ENCODE data around the gene LZTR1.
"Not testable (repeated sequence)": the region's sequence is repeated elsewhere in the genome, so short reads cannot be mapped to it uniquely, and the experiment has no call there.

LZTR1 gene

DNA sequence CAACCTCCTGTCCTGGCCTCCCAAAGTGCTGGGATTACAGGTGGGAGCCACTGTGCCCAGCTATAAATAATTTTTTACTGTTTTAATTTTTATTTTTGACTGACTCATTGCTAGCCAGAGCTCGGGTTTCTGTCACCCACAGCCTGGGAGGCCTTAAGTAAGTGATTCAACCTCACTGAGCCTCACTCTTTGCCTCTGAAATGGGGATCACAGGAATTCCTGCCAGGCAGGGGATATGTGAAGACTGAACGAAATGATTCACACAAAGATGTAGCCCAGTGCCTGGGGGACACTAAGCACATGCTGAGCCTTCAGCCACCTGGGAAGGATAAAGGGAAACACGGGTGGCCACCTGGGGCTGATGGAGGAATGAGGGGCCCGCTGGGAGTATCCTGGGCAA lies 59.8 kb downstream of the LZTR1 start:
- no peak for DNase-seq

DNA sequence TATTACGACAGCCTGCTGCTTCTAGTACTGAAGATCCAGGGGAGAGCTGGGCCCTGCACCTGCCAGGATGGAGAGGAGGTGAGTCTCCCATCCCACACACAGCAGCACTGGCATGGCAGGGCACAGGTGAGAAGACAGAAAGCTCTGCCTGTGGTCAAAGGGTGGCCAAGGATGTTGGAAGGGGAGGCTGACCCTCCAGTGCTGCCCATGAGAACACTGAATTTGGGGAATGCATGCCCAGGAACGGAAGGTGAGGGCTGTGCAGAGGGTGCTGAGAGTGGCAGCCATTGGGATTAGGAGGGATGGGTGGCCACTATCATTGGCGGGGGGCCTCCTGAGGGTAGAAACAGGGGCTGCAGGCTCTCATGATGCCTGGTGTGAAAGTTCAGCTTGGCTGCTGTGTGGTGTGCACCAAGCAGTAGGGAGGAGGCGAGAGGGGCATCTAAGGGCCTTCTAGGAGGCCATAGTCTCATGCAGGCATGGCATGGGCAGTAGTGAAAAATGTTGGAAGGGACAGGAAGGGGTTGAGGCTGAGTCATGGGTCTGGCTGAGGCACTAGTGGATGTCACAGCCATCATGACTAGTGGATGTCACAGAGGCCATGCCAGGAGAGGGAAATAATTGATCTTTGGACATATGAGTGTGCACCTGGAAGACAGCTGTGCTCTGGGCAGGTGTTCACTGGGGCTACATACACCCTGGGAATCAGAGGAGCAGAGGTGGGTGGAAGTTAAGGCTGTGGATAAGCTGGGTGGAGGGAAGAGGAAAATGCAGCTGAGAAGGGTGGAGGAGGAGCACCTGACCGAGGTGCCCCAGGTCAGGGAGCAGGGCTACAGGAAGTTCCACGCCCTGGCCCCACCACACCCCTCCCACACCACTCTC lies 61.1 kb downstream of the LZTR1 start:
- DNase-seq = no peak

DNA sequence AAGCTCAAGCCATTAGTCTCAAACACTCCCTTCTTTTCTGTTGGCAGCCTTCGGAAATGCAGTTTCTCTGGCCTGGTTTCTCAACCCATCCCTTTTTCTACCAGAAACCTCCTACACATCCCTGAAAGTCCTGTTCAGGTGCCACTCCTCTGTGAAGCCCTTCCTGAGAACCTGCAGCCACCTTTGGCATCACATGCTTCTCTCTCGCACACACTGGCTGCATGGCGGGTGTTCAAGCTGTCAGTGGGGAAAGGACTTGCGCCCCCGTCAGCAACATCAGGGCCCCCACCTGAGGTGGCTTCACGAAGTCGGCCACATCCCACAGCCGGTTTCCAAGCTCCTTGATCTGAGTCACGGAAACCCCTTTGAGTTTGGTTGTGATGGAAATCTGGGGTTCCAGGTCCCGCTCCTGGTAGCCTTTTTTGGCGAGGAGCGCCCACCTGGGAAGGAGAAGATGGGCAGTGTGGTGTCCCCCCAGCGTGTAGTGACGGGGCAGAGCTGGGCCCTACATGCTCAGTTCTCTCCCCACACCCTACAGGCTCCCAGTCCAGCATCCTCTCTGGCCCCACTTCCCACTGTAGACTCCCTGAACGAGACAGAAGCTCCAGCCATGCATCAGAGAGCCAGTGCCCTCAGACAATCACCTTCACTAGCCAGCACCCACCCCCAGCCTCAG lies 61.9 kb downstream of the LZTR1 start:
- DNase-seq = no peak

DNA sequence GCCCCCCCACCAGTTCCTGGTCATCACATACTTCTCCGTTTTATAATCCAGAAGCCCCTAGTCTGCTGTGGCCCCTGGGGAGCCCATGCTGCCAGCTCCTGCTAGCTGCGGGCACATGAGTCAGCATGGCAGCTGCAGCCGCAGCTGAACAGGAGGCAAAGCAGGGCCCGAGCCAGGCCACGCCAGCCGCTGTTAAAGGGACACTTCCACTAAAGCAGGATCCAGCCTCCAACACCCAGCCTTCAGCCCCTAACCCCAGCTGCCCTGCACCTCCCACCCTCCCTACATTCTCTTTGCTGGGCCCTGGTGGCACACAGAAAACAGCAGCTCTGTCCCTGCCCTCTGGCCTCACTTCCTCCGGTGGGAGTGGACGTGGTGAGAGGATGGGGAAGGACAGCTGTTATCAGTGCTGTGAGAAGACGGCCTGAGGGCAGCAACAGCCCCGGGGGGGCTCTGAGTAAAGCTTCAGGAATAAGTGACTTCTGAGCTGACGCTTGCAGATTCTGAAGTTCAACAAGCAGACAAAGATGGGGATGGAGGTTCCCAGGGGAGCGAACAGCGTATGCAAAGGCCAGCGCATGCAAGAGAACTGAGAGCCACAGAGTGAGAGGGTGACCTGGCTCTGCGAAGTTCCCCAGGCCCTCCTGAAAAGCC lies 63.0 kb downstream of the LZTR1 start:
- no peak for DNase-seq

DNA sequence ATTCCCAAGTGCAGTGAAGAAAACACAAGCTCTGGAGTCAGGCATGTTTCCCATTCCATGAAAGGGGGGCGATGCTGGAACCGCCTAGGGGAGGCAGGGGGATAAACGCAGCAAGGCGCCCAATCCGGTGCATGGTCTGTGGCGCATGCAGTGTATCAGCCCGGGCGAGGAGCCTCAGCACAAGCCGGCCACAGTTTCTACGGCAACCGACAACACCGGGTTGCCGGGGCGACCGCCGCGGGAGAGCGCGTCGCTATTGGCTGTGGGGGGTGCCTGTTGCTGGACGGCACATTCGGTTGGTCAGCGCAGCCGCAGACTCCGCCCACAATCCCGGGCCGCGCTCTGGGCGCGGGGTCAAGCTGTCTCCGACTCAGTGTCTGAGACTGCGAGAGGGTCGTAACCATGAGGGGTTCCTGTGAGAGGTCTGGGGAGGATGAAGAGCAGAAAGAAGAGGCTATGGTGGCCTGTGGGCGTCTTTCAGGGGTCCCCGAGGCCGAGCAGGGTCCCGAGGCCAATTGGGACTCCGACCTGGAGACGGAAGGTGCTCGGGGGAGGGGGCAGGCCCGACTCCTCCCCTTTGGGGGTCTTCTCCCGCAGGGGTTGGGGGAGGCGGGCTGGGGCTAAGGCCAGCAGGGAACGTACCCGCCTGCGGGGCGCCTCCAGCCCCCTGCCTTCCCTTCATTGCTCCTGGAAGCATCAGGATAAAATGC lies 63.6 kb downstream of the LZTR1 start, which contains the start of gene LRRC74B:
TSS of gene LRRC74B (plus strand) at position 362 of the 710 bp plus-strand sequence. CDS start at position 403, 41 bp downstream.
- peak; percentile 23 for DNase-seq

DNA sequence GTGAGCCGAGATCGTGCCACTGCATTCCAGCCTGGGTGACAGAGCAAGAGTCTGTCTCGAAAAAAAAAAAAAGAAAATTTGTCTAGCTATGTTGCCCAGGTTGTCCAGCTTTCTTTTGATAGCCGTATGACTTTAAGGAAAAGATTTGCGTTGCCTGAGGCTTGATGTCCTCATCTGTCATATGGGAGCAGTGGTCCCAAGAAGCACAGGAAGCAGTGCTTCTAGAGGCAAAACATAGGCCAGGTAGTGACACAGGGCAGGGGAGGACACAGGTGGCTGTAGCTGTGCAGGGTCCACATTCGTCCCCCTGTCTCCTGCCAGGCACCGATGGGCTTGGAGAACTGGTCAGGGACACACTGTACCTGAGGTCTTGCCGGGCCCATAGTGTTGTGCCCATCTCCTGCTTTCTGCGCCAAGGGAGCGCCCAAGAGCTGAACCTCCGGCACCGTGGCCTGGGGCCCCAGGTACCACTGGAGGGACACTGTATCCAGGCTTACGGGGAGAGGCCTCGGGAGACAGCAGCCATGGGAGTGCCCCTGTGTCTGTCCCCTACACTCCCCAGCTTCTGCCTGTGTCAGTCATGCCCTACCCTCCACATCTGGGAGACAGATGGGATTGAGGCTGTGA lies 65.1 kb downstream of the LZTR1 start:
- DNase-seq = no peak

DNA sequence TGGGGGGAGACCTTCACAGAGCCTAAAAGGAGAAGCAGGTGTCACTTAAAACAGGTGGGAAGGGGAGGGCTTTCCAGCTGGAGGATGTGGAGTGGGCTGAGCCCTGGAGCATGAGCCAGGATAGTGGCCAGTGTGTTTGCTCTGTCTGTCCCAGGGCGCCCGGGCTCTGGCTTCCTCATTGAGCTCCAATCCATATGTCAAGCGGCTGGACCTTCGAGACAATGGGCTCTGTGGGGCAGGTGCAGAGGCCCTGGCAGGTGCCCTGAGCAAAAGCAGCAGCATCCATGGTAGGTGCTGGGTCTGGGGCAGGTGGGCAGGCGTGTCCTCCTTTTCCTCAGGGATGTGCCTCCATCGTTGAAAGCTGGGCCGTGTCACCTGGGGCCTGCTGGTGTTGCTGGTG lies 65.6 kb downstream of the LZTR1 start:
- DNase-seq = no peak

DNA sequence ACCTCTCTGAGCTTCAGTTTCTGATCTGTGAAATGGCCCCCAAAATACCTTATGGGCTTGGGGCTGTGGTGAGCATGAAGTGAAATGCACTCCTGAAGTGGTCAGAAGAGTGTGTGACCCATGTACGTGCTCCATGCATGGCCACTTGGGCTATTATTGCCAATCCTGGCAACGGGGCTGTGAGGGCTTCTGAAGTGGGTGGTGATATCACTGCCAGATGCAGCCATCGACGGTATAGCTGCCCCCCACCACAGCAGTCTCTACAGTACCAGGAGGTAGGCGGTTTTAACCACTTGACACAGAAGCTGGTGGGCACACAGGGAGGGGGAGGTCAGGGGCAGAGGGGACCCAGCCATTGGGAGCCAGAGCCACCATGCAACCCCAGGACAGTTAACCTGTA lies 66.4 kb downstream of the LZTR1 start:
- not testable (repeated sequence) for DNase-seq
